ENCODE data around the gene PLCG2.

DNA sequence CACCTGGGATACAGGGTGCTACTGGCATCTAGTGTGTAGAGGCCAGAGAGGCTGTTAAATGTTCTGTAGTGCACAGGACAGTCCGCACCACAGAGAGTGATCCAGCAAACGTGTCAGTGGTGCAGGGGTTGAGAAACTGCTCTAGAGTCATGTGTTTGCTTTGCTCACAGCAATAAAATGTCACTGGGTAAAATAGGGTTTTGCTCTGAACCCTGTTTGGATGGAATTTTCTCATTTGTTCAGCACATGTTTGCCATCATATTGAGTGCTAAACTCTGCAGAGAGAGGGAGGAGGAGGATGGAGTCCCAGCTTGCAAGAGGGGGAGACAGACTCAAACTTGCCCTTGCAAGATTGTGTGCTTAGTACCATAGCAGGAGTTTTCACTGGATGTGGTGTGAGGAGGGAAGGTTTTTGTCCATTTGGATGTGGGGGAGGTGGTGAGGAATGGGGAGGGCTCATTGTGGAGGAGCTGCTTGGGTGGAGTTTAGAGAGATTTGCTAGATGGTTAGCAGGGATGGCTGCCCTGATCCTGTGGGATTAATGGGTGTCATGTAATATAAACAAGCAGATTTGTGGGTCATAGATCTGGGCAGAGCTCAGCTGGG lies 11.8 kb downstream of the PLCG2 start:
- TF ChIP-seq, protein P1, sequence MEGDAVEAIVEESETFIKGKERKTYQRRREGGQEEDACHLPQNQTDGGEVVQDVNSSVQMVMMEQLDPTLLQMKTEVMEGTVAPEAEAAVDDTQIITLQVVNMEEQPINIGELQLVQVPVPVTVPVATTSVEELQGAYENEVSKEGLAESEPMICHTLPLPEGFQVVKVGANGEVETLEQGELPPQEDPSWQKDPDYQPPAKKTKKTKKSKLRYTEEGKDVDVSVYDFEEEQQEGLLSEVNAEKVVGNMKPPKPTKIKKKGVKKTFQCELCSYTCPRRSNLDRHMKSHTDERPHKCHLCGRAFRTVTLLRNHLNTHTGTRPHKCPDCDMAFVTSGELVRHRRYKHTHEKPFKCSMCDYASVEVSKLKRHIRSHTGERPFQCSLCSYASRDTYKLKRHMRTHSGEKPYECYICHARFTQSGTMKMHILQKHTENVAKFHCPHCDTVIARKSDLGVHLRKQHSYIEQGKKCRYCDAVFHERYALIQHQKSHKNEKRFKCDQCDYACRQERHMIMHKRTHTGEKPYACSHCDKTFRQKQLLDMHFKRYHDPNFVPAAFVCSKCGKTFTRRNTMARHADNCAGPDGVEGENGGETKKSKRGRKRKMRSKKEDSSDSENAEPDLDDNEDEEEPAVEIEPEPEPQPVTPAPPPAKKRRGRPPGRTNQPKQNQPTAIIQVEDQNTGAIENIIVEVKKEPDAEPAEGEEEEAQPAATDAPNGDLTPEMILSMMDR (IDR thresholded peaks at IDR 0.05; ENCODE audit: low read depth, low read length): no peak
- no peak for TF ChIP-seq POLR2A (IDR thresholded peaks at IDR 0.05; ENCODE audit: extremely low read depth, insufficient read length)
- TF ChIP-seq, protein P2, sequence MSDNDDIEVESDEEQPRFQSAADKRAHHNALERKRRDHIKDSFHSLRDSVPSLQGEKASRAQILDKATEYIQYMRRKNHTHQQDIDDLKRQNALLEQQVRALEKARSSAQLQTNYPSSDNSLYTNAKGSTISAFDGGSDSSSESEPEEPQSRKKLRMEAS (IDR thresholded peaks at IDR 0.05; ENCODE audit: low read depth, low read length): no peak

Measured in NB4 (cell line).